HEK293T (cell line): ENCODE results near the gene MATCAP1.

Experiments used
- CTCF ChIA-PET: fragments of 350-600 bp; formaldehyde crosslinking; extraction: SDS; loops from one replicate; lab custom pipeline; 2021; ENCODE audit warnings: antibody characterized with exemption, inconsistent platforms; lab: Yijun Ruan, JAX
- POLR2A ChIA-PET: fragments of 350-600 bp; formaldehyde crosslinking; extraction: SDS; loops from one replicate; lab custom pipeline; 2020; ENCODE audit warnings: antibody characterized with exemption, inconsistent platforms; lab: Yijun Ruan, JAX
- DNase-seq: peaks from one replicate; pipeline ENCODE4 v3.0.0; 2012; ENCODE audit warnings: mixed read lengths; ENCODE audit errors: extremely low spot score
- ARNT ChIP-seq: fragments of 450-650 bp; IDR thresholded peaks from 2 replicates; pipeline ENCODE4 v1.6.1; 2017; ENCODE audit warnings: mild to moderate bottlenecking
- BHLHE40 ChIP-seq: fragments of 450-650 bp; IDR thresholded peaks from 2 replicates; pipeline ENCODE4 v1.6.1; 2016; ENCODE audit warnings: mild to moderate bottlenecking, moderate library complexity, borderline replicate concordance
- CTBP1 ChIP-seq: fragments of 450-650 bp; IDR thresholded peaks from 2 replicates; pipeline ENCODE4 v1.6.1; 2016; ENCODE audit warnings: borderline replicate concordance
- ELF4 ChIP-seq: fragments of 450-650 bp; IDR thresholded peaks from 2 replicates; pipeline ENCODE4 v1.6.1; 2017; ENCODE audit warnings: antibody characterized with exemption
- FOXA1 ChIP-seq: fragments of 450-650 bp; IDR thresholded peaks from 2 replicates; pipeline ENCODE4 v1.6.1; 2016; ENCODE audit warnings: mild to moderate bottlenecking
- FOXK2 ChIP-seq: fragments of 450-650 bp; IDR thresholded peaks from 2 replicates; pipeline ENCODE4 v1.6.1; 2016; ENCODE audit warnings: mild to moderate bottlenecking
- FOXM1 ChIP-seq: fragments of 450-650 bp; IDR thresholded peaks from 2 replicates; pipeline ENCODE4 v1.6.1; 2017; ENCODE audit warnings: mild to moderate bottlenecking, borderline replicate concordance
- HDGF ChIP-seq: fragments of 450-650 bp; IDR thresholded peaks from 2 replicates; pipeline ENCODE4 v1.6.1; 2017; ENCODE audit warnings: antibody characterized with exemption, borderline replicate concordance
- L3MBTL2 ChIP-seq: fragments of 450-650 bp; conservative IDR thresholded peaks from 2 replicates; pipeline ENCODE4 v1.6.1; 2016; ENCODE audit warnings: mild to moderate bottlenecking
- LEF1 ChIP-seq: fragments of 450-650 bp; IDR thresholded peaks from 2 replicates; pipeline ENCODE4 v1.6.1; 2017; ENCODE audit warnings: mild to moderate bottlenecking, borderline replicate concordance
- NFRKB ChIP-seq: fragments of 450-650 bp; IDR thresholded peaks from 2 replicates; pipeline ENCODE4 v1.6.1; 2016; ENCODE audit warnings: mild to moderate bottlenecking, moderate library complexity
- SP1 ChIP-seq: fragments of 450-650 bp; IDR thresholded peaks from 2 replicates; pipeline ENCODE4 v1.6.1; 2017
- SUZ12 ChIP-seq: fragments of 450-650 bp; IDR thresholded peaks from 2 replicates; pipeline ENCODE4 v1.6.1; 2016; ENCODE audit warnings: mild to moderate bottlenecking
- TARDBP ChIP-seq: fragments of 450-650 bp; IDR thresholded peaks from 2 replicates; pipeline ENCODE4 v1.6.1; 2016
- ZNF384 ChIP-seq: fragments of 450-650 bp; IDR thresholded peaks from 2 replicates; pipeline ENCODE4 v1.6.1; 2016
- TF ChIP-seq, protein P1 (sequence below): fragments of 450-650 bp; IDR thresholded peaks from 2 replicates; pipeline ENCODE4 v1.6.1; 2016

MATCAP1 gene

DNA sequence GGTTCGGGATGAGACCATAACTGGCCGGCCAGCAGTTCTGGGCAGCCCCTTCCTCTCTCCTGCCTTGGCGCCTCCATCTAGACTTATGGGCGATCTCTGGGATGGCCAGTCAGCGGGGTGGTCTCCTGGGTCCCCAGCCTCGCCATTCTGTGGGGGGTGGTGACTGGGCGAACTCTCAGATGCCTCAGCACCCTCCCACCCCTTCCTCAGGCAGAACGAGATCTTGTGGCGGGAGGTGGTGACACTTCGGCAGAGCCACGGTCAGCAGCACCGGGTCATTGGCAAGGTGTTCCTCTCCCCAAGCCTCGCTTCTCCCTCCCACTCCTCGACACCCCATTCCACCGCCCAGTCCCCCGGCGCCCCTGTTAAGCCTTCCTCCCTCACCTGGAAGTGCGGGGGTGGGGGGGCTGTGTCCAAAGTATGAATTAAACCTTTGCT, 17.6 kb downstream of the MATCAP1 start:
- POLR2A ChIA-PET = no interaction called here
- TF ChIP-seq FOXK2 = no peak
- CTCF ChIA-PET = no interaction called here
- DNase-seq = no peak

DNA sequence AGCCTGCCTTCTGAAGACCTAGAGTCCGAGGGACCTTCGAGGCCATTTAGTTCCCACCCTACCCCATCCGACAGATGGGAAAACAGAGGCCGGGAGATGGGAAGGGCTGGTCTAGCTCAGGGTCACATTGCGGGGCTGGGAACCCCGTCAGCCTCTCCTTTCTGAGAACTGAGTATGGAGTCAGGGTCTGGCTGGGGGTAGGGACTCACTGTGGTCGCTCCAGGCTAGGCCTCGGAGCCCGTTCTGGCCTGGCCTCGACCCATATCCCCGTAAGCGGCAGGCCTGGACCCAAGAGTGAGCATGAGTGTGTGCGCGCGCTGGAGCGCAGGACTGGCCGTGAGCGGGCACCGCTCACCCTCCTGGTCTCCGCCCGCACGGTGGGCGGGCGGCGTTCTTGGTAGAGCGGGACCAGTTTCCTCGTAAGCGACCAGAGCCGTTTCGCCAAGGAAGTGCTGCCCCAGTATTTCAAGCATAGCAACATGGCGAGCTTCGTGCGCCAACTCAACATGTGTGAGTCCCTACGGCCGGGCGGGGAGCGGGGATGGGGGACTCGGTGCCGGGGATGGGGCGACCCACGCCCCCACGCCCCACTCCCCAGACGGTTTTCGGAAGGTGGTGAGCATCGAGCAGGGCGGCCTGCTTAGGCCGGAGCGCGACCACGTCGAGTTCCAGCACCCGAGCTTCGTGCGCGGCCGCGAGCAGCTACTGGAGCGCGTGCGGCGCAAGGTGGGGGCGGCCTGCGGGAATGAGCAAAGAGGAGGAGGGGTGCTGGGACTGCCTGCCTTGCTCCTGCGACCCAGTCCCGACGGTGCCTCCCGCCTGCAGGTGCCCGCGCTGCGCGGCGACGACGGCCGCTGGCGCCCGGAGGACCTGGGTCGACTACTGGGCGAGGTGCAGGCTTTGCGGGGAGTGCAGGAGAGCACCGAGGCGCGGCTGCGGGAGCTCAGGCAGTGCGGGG, 18.4 kb downstream of the MATCAP1 start:
- POLR2A ChIA-PET = no interaction called here
- CTCF ChIA-PET = no interaction called here

DNA sequence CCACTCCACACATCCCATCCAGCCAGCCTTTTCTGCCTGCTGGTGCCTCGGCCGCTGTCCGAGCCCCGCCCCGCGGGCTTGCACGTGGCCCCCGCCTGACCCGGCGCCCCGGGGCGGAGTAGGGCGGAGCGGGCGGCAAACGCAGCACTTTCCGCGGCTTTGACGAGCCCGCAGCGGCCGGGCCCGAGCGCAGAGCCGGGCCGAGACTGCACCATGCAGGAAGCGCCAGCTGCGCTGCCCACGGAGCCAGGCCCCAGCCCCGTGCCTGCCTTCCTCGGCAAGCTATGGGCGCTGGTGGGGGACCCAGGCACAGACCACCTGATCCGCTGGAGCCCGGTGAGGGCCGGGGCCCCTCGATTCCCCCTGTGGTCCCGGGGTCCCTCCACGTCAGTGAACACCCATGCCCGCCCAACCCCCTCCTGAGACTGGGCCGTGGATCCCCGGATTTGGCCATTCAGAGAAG, 19.1 kb downstream of the MATCAP1 start, which contains the start of gene HSF4:
Gene HSF4, plus strand, starts transcription at position 147 of the 463 bp plus-strand sequence. Its CDS starts 67 bp downstream, at position 214.
- ChIA-PET POLR2A (no interaction called here), CTCF (no interaction called here)
- no peak for DNase-seq

More for the DNA sequence above, 18.4 kb downstream of the MATCAP1 start:
- TF ChIP-seq CTBP1 (no peak), FOXM1 (no peak), BHLHE40 (no peak), SUZ12 (no peak)
- TF ChIP-seq, protein P1, sequence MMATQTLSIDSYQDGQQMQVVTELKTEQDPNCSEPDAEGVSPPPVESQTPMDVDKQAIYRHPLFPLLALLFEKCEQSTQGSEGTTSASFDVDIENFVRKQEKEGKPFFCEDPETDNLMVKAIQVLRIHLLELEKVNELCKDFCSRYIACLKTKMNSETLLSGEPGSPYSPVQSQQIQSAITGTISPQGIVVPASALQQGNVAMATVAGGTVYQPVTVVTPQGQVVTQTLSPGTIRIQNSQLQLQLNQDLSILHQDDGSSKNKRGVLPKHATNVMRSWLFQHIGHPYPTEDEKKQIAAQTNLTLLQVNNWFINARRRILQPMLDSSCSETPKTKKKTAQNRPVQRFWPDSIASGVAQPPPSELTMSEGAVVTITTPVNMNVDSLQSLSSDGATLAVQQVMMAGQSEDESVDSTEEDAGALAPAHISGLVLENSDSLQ = no peak
- no peak for DNase-seq

DNA sequence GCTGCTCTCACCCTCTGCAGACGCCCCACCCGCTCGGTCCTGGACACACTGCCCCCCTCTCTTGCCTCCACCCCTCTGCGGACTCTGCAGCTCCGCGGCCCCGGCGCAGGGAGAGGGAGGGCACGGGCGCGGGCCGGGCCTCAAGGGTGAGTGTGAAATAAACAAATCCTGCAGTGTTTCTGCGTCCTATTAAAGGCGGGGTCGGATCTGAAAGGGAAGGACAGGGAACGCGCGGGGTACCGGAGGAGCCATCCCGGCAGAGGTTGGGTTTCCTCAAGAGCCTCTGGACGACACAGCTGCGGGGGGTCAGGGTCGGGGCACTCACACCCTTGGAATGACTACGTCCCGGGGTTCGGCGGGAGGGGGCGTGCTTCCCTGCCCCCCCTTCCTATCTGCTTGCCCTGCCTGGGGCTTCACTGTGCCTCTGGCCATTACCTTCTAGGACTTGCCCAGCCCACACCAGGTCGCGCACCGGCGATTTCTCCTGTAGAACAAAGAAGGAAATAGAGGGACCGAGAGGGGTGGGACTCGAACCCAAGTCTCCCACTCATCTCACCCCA, 19.7 kb downstream of the MATCAP1 start:
- TF ChIP-seq ELF4 (no peak), TARDBP (no peak)
- no peak for DNase-seq
- ChIA-PET CTCF (no interaction called here), POLR2A (no interaction called here)

More for the DNA sequence above, 19.1 kb downstream of the MATCAP1 start, which contains the start of gene HSF4:
- TF ChIP-seq HDGF (no peak), NFRKB (no peak), L3MBTL2 (no peak), LEF1 (no peak), SP1 (no peak), FOXM1 (no peak), ARNT (no peak), ZNF384 (no peak), BHLHE40 (no peak), TARDBP (no peak), FOXA1 (no peak), CTBP1 (no peak), ELF4 (no peak), SUZ12 (no peak), FOXK2 (no peak)
- TF ChIP-seq, protein P1 = no peak

DNA sequence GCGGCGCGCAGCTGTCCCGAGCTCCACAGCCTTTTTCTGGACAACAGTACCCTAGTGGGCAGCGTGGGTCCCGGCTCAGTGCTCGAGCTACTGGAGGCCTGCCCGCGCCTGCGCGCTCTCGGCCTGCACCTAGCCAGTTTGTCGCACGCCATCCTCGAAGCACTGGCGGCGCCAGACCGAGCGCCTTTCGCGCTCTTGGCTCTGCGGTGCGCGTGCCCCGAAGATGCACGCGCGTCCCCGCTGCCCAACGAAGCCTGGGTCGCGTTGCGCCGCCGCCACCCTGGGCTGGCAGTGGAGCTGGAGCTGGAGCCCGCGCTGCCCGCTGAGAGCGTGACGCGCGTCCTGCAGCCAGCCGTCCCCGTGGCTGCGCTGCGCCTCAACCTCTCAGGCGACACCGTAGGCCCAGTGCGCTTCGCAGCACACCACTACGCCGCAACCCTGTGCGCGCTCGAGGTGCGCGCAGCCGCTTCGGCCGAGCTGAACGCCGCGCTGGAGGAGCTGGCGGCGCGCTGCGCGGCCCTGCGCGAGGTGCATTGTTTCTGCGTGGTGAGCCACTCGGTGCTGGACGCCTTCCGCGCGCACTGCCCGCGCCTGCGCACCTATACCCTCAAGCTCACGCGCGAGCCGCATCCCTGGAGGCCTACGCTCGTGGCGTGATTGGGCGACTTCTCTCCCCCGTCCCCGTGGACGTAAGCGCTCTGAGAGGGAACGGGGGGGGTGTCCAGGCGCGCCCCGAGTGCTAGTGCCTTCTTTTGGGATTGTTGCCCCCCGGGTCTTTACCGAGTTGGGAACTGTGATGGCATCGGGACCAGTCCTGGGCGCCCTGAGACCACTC, 20.4 kb downstream of the MATCAP1 start:
- no peak for DNase-seq
- POLR2A ChIA-PET = no interaction called here
- no peak for TF ChIP-seq NFRKB
- no peak for TF ChIP-seq TARDBP
- TF ChIP-seq FOXK2 = no peak
- TF ChIP-seq LEF1 = no peak

DNA sequence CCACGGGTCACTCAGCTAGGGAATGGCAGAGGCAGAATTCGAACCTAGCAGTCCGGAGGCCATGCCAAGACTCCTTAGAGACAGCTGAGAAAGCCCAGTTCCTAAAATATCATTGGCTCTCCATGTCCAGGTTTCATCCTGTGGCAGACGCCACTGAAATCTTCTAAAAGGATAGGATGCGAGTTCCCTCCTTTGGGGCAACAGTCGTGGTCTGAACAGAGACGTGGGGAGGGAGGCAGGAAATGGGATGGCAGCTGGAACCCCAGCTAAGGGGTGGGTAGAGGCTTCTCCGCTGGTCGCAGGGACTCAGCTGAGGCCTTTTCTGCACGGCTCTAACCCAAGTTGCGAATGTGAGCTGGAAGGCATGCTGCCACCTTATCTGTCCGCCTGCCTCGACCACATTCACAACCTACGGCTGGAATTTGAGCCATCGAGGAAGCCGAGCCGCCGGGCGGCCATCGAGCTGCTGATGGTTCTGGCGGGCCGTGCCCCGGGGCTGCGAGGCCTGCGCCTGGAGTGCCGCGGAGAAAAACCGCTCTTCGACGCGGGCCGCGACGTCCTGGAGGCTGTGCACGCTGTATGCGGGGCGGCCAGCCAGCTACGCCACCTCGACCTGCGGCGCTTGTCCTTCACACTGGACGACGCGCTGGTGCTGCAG, 21.1 kb downstream of the MATCAP1 start:
- CTCF ChIA-PET = interaction anchor here (0.6 kb wide), 1 partner anchor 13 kb away, joined by 3 read pairs; no protein-coding TSS in a partner anchor
- POLR2A ChIA-PET = interaction anchor here (0.9 kb wide), 1 partner anchor 8 kb away, joined by 6 read pairs; the partner anchor contains the start of gene NOL3
- no peak for DNase-seq
- TF ChIP-seq FOXM1 = no peak
- TF ChIP-seq NFRKB = no peak
- no peak for TF ChIP-seq ELF4
- TF ChIP-seq FOXK2 = no peak
- TF ChIP-seq SUZ12 = no peak

More for the DNA sequence above, 20.4 kb downstream of the MATCAP1 start:
- CTCF ChIA-PET = interaction anchor here (0.6 kb wide), 1 partner anchor 12 kb away, joined by 3 read pairs; no protein-coding TSS in a partner anchor
